LoVo (cell line): Measurements from ENCODE around the gene IRF2.
A peak's percentile ranks its signal among the peaks of the same experiment; 100 is the strongest.

Experiments used
- DNase-seq: peaks from one replicate; pipeline ENCODE4 v3.0.0-alpha.2; 2016; ENCODE audit warnings: low spot score

Gene IRF2

DNA sequence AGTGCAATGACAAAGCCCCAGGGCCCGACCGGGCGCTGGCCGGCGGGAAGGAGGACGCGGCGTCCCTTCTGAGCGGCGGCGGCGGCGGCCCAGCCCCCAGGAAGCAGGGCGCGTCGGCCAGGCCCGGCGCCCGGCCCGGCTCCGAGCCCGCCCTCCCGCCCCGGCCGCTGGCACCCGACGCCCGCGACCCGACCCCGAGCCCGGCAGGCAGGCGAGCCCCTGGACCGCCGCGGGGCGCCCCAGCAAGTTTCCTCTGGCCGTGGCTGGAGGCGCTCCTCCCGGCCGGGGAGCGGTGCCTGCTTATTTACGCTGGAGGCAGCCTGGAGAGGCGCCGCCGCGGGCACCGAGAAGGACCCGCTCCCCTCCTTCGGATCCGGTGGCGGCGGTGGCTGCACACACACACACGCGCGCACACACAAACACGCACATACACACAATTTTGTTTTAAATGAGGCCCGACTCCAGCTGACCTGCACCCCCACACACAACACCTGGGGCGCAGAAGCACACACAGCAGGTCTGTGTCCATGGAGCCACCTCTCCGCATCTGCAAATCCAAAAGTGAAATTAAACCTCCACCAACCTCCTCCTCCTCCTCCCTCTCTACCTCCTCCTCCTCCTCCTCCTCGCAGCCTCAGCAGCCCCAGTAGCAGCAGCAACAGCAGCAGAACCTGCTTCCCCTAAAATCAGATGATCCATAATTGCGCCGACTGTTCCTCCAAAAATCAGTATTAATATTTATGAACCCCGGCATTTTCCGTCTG lies 669 bp downstream of the IRF2 start:
- DNase-seq, result peak; percentile 25

DNA sequence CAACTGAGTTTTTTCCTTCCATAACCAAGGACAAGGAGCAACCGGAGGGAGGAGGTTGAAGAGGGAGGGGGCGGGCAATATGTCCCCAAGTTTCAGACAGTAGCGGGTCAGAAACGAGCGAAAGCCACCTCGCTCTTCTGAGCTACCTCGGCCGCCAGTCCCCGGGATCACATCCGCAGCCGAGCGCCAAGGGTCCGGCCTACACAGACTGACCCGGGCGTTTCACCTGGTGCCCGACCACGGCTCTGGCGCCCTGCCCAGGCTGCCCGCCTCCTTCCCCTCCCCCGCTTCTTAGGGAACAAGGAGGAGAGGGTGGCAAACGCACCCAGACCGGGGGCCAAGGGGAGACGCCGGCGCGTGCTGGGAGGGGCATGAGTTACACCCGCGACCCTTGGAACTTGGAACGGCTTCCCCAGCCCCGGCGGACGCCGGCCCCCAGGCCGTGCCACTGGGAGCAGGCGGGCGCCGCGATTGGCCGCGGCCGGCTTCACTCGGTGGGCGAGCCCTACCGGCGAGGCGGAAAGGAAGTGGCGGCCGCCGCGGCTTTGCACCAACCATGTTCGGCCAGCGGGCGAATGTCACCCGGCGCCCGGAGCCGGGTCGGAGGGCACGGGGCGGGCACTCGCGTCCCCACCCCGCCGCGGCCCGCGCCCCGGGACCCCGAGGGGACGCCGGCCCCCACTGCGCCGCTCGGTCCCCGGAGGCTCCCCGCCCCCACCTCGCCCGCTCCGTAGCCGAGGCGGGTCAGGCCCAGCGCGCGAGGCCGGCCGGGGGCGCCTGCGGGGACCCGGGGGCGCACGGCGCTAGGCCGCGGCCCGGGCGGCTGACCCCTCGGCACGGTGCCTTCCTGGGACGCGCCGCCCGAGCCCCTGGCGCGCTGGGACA lies 1.5 kb downstream of the IRF2 start:
- DNase-seq, result peak; percentile 76

DNA sequence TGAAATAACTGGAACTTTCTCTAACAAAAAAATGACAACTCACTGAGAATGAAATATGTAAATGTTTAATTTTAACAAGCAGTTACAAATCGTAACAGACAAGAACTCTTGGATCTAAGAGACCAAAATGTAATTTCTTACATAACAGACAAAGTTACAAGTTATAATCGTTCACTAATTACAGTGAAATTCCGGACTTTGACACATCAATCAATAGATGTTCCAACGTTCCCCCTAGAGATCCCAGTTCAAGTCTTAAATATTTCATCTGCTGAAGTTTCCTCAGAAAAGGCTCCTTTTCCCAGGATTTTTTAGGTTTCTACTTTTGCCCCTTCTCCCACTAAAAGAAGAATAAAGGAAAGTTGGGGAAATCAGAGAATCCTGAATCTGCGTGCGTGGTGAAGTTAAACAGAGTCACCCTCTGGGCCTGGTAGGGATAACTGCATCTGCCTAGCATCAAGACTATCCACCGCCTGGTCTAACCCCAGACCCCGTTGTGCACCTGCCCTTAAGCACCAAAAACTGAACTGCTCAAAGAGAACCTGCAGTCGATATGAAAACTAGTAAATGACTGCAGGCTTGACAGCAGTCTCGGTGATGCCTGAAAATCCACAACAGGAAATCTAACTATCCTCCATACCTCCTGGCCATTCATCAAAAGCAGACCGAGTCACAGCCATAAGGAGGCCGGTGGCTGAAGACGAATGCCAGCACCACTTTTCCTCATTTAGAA lies 2.3 kb downstream of the IRF2 start:
- no peak for DNase-seq

DNA sequence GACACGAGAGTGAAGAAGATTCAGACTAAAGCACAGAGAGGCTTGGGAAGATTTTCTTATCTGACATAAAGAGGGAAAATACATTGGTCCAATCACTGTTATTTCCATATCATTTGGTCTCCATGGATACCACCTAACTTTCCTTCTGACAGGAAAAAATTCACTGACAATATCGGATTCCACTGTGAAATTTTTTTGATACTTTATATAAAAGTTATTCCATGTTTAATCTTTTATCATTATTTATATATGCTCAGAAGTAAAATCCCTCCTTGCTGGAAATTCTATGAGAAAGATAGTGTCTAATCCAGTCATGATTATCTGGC lies 3.6 kb downstream of the IRF2 start:
- no peak for DNase-seq

DNA sequence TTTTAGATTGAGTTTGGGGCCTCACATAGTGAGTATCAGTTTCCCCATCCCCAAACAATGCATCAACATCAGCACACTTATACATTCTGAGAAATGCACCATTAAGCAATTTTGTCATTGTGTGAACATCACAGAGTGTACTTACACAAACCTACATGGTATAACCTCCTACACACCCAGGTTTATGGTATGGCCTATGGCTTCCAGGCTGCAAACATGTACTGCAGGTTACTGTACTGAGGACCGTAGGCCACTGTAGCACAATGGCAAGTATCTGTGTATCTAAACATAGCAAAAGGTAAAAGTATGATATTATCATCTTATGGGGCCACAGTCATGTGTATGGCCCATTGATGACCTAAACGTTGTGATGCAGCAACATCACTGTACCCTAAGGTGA lies 7.7 kb downstream of the IRF2 start:
- no peak for DNase-seq

DNA sequence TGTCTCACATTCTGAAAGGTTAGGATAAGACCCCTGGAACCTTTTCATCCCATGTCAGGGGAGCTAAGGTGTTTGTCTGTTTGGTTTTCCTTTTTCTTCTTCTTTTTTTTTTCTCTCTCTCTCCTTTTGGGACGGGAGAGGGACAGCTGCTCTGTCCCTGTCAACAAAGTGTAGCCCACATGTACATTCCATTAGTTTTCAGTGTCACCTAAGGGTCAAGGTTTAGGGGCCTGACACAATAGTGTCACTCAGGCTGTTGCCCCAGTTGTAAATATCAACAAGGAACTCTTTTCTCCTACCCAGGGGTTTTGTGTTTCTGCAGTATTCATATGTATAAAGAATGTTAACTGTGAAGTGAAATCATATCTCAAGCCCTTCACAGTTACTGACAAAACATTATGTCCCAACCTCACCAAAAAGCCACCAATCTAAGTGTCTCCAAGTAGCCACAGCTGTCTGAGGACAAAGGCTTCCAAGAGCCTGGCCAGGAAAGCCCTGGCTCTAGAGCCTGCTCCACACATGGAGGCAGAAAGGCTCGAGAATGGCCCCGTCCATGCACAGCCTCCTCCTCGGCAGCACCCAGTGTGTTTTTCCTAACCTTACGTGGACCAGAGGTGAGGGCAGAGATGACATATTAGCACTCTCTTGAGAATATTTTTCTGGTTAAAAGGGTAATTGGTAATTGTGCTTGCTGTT lies 9.4 kb downstream of the IRF2 start:
- DNase-seq, result no peak

DNA sequence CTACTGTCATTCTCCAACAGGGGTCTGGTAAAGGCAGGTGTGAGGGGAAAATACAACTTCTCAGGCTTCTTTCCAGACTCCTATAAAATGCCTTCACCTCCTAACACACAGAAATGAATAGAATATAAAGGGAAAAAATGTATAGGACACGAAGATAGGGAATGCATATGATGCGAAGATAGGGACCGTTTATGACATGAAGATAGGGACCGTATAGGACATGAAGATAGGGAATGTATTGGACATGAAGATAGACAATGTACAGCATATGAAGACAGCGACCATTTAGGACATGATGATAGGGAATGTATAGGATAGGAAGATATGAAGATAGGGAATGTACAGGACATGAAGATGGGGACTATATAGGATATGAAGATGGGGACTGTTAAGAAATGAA lies 10.5 kb downstream of the IRF2 start:
- DNase-seq, result no peak

DNA sequence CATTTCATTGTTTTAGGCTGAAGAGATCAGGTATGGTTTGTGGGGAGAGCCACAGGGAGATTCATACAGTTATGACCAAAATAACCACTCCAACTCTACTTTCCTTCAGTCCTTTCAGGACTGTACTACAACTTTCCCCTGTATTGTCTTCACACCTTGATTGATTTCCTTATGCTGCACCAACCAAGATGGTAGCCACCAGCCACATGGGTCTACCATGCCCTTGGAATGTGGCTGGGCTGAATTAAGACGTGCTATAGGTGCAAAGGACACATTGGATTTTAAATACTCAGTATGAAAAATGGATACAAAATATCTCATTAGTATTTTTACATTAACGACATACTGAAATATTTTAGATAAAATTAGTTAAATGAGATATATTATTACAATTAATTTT lies 11.2 kb downstream of the IRF2 start:
- DNase-seq, result no peak

DNA sequence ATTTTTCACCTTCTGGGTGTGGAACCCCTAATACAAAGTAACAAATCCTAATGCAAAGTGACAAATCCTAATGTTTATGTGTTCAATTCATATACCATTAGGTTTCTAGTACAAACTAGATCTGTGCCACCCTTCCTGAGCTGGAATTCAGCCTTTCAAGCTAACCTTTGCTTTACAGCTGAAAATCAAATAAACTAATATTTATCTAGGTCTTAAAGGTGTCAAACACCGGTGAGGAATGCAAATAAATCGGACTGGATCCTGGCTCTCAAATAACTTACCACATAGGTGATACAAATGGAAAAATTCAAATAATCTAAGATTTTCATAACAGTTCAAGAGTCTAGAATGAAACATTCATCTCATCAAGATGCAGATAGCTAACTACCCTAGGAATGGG lies 11.6 kb downstream of the IRF2 start:
- no peak for DNase-seq

DNA sequence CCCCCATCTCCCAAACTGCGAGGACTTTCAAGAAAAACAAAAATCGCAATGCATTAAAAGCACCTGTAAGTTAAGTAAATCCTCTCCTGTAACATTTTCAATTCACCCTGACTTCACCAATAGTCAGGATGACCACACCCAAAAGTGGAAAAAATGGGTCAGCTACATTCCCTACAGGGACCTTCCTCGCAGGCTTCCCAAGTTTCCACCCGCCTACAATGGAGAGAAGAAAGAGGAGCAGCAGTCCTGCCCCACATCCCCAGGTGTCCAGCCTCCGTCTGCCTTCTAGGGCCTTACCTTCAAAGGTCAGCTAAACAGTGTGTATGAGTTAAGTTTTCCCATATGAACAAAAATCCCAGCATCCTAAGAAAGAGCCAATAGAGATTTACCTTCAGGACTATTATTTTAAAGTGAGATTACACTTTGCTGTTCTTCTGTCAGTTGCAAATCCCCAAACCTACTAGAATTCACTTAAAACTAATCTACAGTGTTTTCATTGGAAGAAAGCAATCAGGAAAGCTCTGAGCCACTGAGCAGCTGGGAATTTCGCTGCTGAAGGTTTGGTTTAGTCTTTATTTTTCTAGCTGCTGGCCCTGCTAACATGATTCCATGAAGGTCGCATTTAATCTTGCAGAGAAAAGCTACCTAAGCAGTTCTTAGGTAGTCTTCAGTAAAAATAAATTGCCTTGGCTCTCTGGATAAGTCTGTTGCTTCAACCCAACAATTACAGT lies 12.5 kb downstream of the IRF2 start:
- no peak for DNase-seq

DNA sequence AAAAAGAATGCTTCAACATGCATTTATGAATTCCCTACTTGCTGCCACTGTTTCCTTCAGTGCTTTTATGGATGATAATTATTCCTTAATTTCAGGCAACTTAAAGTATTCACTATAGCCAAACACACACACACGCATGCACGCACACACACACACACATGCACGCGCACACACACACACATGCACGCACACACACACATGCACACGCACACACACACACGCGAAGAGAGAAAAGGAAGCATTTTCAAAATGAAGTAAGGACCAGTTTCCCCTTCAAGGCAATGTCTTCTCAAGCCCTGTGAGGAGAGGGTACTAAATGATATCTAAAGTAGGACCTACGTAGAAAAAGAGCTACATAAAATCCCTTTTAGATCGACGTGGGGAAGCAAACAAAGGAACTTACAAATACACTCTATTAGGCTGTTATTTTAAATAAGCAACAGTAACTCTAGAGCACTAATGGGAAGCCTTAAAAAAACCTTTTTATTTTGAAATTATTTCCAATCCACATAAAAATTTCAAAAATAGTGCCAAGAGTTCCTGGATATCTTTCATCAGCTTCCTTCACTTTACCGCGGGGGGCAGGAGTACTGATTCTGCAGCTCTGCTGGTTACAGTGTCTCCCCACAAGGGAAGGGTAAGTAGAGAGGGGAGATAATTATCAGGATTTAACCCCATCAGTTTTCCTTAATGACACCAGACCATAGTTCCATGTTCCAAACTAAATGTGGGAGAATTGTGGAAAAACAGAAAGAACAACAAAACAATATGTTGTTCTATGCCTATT lies 13.7 kb downstream of the IRF2 start:
- DNase-seq, result no peak

DNA sequence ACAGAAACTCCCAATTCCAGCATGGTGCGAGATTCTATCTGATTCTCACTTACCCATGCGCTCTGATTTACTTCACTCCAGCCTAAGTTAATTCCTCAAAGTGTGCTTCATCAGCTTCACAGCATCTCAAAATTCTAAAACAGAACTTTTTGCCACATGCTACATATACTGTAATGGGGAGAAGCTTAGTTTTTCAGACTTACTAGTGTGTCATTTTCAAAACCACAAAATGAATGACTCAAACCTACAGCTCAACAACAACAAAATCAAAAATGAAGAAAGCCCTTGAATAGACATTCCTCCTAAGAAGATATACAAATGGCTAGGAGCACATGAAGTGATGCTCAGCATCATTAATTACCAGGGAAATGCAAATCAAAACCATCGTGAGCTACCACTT lies 14.9 kb downstream of the IRF2 start:
- DNase-seq, result no peak

DNA sequence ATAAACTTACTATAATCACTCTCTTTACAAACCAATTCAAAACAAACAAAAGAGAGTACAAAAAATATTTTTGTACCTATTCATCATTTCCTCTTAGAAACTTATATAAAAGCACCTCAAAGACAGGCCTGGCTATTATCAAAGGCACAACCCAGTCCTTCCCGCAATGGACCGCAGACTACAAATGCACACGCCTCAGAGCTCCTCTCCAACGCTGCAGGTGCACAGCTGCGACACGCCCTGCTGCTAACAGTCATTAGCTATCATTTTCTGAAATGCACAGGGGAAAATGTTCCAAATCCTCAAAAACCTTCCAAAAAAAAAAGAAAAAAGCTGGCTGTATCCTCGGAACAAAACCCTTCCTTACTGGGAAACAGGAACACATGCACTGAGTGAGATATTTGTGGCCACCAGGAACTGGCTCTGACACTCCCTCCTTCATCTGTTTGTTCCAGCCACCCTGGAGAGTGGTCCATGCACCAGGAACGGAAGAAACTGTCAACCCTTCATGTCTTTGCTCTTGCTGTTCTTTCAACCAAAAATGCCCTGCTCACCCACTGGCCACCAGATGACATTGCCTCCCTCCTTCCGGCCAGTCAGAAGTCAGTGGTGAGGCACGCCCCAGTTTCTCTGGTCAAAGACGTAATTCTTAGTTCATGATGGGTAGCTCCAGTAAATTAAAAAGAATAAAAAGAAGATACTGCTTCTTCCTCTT lies 16.7 kb downstream of the IRF2 start:
- DNase-seq, result no peak

DNA sequence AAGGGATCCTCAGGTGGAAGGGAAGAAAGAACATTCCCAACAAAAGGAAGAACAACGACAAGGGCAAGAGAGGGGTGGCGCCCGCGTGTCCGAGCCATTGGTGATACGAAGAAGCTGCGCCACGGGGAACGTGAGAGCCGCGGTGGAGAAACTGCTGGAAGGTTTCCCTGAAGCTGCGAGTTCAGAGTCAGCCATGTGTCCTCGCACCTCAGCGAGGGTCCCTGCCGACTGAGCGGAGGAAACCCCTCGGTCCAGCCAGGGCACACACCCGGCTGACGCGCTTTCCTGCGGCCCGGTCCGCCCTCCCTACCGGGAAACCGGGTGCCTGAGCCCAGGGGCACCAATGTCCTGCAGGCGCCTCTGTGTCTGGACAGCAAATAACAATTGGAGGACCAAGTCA lies 18.0 kb downstream of the IRF2 start:
- no peak for DNase-seq

DNA sequence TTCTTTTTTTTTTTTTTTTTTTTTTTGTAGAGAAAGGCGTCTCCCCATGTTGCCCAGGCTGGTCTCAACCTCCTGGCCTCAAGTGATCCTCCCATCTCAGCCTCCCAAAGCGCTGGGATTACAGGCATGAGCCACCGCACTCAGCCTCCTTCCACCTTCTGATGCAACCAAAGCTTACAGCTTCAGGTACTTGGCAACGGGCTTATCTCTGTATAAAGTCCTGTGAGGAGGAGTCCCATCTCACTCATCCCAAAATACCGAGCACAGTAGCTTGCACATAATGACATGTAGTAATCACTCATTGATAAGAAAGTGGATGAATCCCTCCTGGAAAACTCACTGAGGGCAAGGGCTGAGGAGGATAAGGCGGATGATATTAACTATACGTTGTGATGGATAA lies 19.1 kb downstream of the IRF2 start:
- DNase-seq, result no peak

DNA sequence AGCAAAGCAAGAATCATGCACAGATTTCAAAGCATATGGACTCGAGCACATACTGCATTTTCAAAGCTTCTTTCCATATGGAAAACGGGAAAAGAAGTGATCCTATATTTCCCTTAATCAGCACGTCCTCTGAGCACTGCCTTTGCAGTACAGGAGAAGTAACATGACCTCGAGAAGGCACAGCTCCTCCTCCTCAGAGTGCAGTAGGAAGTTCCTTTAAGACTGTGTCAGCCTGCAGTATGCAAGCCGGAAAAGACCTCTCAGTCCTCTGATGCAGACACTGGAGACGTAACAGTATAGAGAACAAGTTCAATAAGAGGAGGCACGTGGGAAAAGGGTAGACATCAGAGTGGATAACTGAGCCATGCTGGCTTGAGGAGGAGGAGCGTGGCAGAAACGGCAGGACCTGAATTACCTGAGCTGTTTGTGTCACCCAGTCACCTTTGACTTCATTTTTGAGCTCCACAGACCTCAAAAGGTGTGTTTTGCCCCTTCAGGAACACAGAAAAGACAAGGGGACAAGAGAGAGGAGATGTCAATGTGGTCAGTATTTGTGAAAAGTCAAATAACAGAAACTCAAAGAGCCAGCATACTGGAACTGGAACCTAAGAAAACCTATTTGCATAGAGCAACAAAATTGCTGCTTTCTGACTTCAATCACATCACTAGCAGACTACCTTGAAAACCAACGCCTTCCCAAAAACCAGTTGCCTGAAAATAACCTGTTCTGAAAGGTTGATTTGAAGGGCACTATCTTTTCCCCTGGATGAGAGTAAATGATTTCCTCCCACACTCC lies 20.8 kb downstream of the IRF2 start:
- no peak for DNase-seq

DNA sequence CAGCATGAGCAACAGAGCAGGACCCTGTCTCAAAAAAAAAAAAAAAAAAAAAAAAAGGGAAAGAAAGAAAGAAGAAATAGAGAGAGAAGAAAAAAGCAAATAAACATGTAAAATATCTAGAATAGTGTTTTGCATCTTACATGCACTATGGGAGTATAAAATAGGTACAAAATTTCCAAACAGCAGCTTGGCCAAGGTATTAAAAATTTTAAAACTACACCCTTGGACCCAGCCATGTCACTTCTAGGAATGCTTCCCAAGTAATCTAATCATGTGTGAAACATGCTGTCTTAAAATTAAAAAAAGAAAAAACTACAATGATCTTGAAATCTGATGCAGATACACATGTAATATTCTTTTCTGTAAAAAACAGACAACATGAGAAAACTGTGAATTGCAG lies 21.6 kb downstream of the IRF2 start:
- no peak for DNase-seq

DNA sequence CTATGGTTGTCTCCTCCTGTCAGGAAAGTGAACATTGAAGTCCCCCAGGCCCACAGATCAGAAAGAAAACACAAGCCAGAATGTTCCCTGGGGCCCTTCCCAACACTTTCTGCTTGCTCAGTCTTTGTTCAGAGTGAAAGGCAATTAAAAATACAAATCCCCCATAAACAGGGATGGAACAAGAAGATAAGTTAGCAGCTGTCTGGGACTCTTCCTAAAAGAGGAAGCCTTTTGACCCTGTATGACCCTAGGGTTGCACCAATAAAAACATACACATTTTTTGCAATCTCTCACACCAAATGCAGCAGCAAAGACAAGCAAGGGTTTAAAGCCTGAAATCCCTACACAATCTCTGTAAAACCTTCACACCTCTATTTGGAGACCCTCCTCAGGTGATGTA lies 22.6 kb downstream of the IRF2 start:
- no peak for DNase-seq
